GM12878 (cell line): ENCODE results near the gene TMEM44. TPM values are rescaled to one million over a fixed set of nuclear protein-coding genes. Genes with fewer than 3 reads are reported as not detected.

Experiments used
- ATAC-seq: fragments of 200-7000 bp; cut with Tn5 transposase; 3 replicates; pipeline ENCODE4 v1.9.1; 2020; ENCODE audit warnings: mild to moderate bottlenecking, moderate library complexity
- BruUV-seq: library from RNA; stranded (reverse); fragments of 400-500 nt; replicated peaks from 2 replicates; lab custom pipeline; 2021; lab: Mats Ljungman, UMichigan
- CTCF ChIA-PET: fragments of 300-600 bp; sonication (Branson Sonifier 250); formaldehyde crosslinking; extraction: SDS; loops from one replicate; lab custom pipeline; 2021; ENCODE audit warnings: inconsistent platforms; lab: Yijun Ruan, JAX
- POLR2A ChIA-PET: fragments of 350-600 bp; formaldehyde crosslinking; extraction: SDS; loops from one replicate; lab custom pipeline; 2021; ENCODE audit warnings: inconsistent platforms; lab: Charles Lee
- RAD21 ChIA-PET: fragments of 300-600 bp; sonication (Branson Sonifier 250); formaldehyde crosslinking; loops from one replicate; lab custom pipeline; 2023; ENCODE audit warnings: antibody characterized with exemption; ENCODE audit not compliant: unreplicated experiment; lab: Charles Lee
- SMC1A ChIA-PET: fragments of 300-600 bp; sonication (Branson Sonifier 250); formaldehyde crosslinking; loops from one replicate; lab custom pipeline; 2023; ENCODE audit not compliant: unreplicated experiment, uncharacterized antibody; lab: Charles Lee
- DNase-seq: peaks from one replicate; pipeline ENCODE4 v3.0.0-alpha.2; 2011; ENCODE audit warnings: low read depth, low spot score
- FAIRE-seq: peaks from 3 replicates; lab custom pipeline; 2011; peaks lifted over from hg19 to GRCh38; lab: Jason Lieb, UNC
- H2AFZ ChIP-seq: 2 replicates; pipeline ENCODE4 v1.6.0; 2011; ENCODE audit warnings: low read depth, low read length, control low read depth; ENCODE audit not compliant: control insufficient read depth
- H3K27ac ChIP-seq: 2 replicates; pipeline ENCODE4 v1.5.1; 2011; ENCODE audit warnings: control low read depth; ENCODE audit not compliant: control insufficient read depth, insufficient read depth
- H3K27me3 ChIP-seq, 2 experiments: replicated peaks in 1 of 2; 2 replicates each; pipeline versions ENCODE4 v1.6.0 to v1.6.1; 2011; ENCODE audit warnings: low read length in 1 of 2; ENCODE audit not compliant: control insufficient read depth in 2 of 2, insufficient read depth in 2 of 2
- H3K36me3 ChIP-seq, 2 experiments: 2 replicates each; pipeline ENCODE4 v1.5.1; 2011; ENCODE audit warnings: low read length in 1 of 2; ENCODE audit not compliant: control insufficient read depth in 2 of 2, insufficient read depth in 2 of 2
- H3K4me1 ChIP-seq: 2 replicates; pipeline ENCODE4 v1.6.1; 2011; ENCODE audit warnings: mild to moderate bottlenecking, low read length, moderate library complexity, mixed read lengths; ENCODE audit not compliant: control insufficient read depth, insufficient read depth
- H3K4me2 ChIP-seq: 2 replicates; pipeline ENCODE4 v1.6.0; 2011; ENCODE audit warnings: control low read depth; ENCODE audit not compliant: control insufficient read depth, insufficient read depth
- H3K4me3 ChIP-seq: fragments of 200-600 bp; sonication (generic); 2 replicates; pipeline ENCODE4 v1.5.1; 2016
- H3K79me2 ChIP-seq: 2 replicates; pipeline ENCODE4 v1.6.0; 2011; ENCODE audit warnings: low read length; ENCODE audit not compliant: control insufficient read depth, insufficient read depth
- H3K9ac ChIP-seq: 2 replicates; pipeline ENCODE4 v1.8.0; 2011; ENCODE audit warnings: low read length, control low read depth, mixed read lengths; ENCODE audit not compliant: control insufficient read depth, insufficient read depth
- H3K9me3 ChIP-seq: replicated peaks from 3 replicates; pipeline ENCODE4 v1.5.1; 2011; ENCODE audit warnings: mild to moderate bottlenecking, low read length; ENCODE audit not compliant: control insufficient read depth, insufficient read depth
- H4K20me1 ChIP-seq: 2 replicates; pipeline ENCODE4 v1.6.0; 2011; ENCODE audit not compliant: control insufficient read depth, insufficient read depth
- ATF3 ChIP-seq: IDR thresholded peaks from 2 replicates; pipeline ENCODE4 v1.6.1; 2011; ENCODE audit warnings: low read depth, mild to moderate bottlenecking, low read length, moderate library complexity, borderline replicate concordance; ENCODE audit errors: extremely low read depth
- CBX3 ChIP-seq: fragments of 200-600 bp; sonication (generic); IDR thresholded peaks from 2 replicates; pipeline ENCODE4 v1.6.1; 2016; ENCODE audit warnings: low read depth, borderline replicate concordance
- CBX5 ChIP-seq: sonication (generic); IDR thresholded peaks from 2 replicates; pipeline ENCODE4 v1.6.1; 2016; ENCODE audit warnings: low read depth, moderate library complexity, mild to moderate bottlenecking, inconsistent platforms
- EP300 ChIP-seq, 2 experiments: fragments of 150-350 bp in 1 of 2; IDR thresholded peaks; 2 replicates each; pipeline ENCODE4 v1.6.1; 2011 to 2012; ENCODE audit warnings: low read depth in 2 of 2, low read length in 2 of 2, borderline replicate concordance in 1 of 2, improper control_type of control experiment in 1 of 2, inconsistent platforms in 1 of 2; ENCODE audit not compliant: control insufficient read depth in 1 of 2
- FOS ChIP-seq: IDR thresholded peaks from 3 replicates; pipeline ENCODE4 v1.6.1; 2011; ENCODE audit warnings: borderline replicate concordance; ENCODE audit not compliant: insufficient read length; ENCODE audit errors: extremely low read depth
- FOXM1 ChIP-seq: IDR thresholded peaks from 2 replicates; pipeline ENCODE4 v1.6.1; 2012; ENCODE audit warnings: low read depth, mild to moderate bottlenecking, inconsistent platforms, low read length, moderate library complexity
- RELA ChIP-seq: fragments of 450-650 bp; IDR thresholded peaks from 2 replicates; pipeline ENCODE4 v1.8.0; 2014; ENCODE audit warnings: borderline replicate concordance; ENCODE audit not compliant: partially characterized antibody
- SREBF1 ChIP-seq: IDR thresholded peaks from 2 replicates; pipeline ENCODE4 v1.6.1; 2012; ENCODE audit warnings: mild to moderate bottlenecking, low read length
- WGBS: methylation state at CpG from one replicate; pipeline ENCODE4 v1.1.6; 2016; ENCODE audit warnings: low lambda C conversion rate; ENCODE audit not compliant: insufficient replicate concordance, insufficient coverage; ENCODE audit errors: missing lambda C conversion rate; 5-methylcytosine and 5-hydroxymethylcytosine counted together
- in situ Hi-C: fragments of 300-500 bp; cut with MboI; formaldehyde crosslinking; loops from 9 replicates; pipeline ENCODE4 v1.14.3; 2018; ENCODE audit warnings: mixed read lengths
- intact Hi-C: fragments of 100-400 bp; cut with micrococcal nuclease; formaldehyde crosslinking; loops from one replicate; pipeline ENCODE4 v1.14.2; 2022; ENCODE audit not compliant: unreplicated experiment
- polyA plus RNA-seq, 11 experiments: library from polyadenylated mRNA; depleted of rRNA in 4 of 11; unstranded in 6 of 11; stranded (reverse) in 5 of 11; fragments of >200 nt; fragmentation: Nextera tagmentation in 4 of 11; fragmentation: Illumina TruSeq in 1 of 11; extraction: Ambion mirVana in 4 of 11; extraction: Trizol in 1 of 11; gene quantifications; 1 replicate in 1 of 11; 2 replicates in 10 of 11; pipeline versions ENCODE4 v1.2.1 to v1.2.3, GENCODE V29; 2011 to 2016; ENCODE audit warnings: inconsistent platforms in 2 of 11, missing spikeins in 2 of 11, low read depth in 1 of 11
- total RNA-seq, 4 experiments: library from RNA; depleted of rRNA in 3 of 4; stranded (reverse); fragments of >200 nt in 3 of 4; fragmentation: Illumina TruSeq in 1 of 4; extraction: Trizol in 1 of 4; gene quantifications; 2 replicates each; pipeline versions ENCODE4 v1.2.1 to v1.2.3, GENCODE V29; 2013 to 2021
- TF ChIP-seq, protein P1 (sequence below): fragments of 450-650 bp; formaldehyde crosslinking; IDR thresholded peaks from 2 replicates; pipeline ENCODE4 v1.5.0; 2022; ENCODE audit warnings: mild to moderate bottlenecking, missing genetic modification characterization
- TF ChIP-seq, protein P2 (sequence below): fragments of 150-350 bp; IDR thresholded peaks from 2 replicates; pipeline ENCODE4 v1.6.1; 2016; ENCODE audit warnings: low read depth, low read length
- TF ChIP-seq, protein P3 (sequence below): fragments of 450-650 bp; IDR thresholded peaks from 2 replicates; pipeline ENCODE4 v1.6.1; 2017; ENCODE audit warnings: borderline replicate concordance
- TF ChIP-seq, protein P4 (sequence below): IDR thresholded peaks from 2 replicates; pipeline ENCODE4 v1.6.1; 2011; ENCODE audit warnings: borderline replicate concordance, low read depth, mild to moderate bottlenecking, moderate library complexity, low read length; ENCODE audit not compliant: insufficient read depth, poor library complexity, severe bottlenecking

Gene TMEM44
- total and polyA plus RNA-seq, 10 of the 15 experiments (the other 5 are each of a cell fraction or from before 2014, with no cell fraction given), result 0.57 to 8.3 (median 3.6) TPM

DNA sequence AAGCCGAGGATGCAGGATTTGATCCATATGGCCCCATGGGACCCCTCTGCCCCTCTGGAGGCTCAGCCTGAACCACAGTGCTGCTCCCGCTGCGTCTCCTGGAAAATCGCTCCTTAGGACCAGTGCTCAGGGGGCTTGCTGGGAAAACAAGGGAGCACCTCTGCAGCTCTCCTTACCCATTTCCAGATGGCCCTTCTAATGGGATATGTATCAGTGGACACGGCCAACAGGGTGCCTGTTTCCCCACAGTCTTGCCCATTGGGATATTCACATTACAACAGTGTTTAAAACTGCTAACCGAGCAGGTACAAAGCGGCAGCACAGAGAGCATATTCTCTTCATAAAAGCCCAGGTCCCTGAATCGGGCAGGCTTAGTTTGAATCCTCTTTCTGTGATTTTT is 27.1 kb downstream of the TMEM44 start:
- ChIA-PET POLR2A (no interaction called here), SMC1A (no interaction called here), CTCF (no interaction called here), RAD21 (no interaction called here)
- Histone ChIP-seq H3K4me2 (no peak overlapping the region), H3K4me1 (no peaks in the 10 kb centered on the region), H3K79me2 (no peaks in the 10 kb centered on the region), H4K20me1 (no peaks in the 10 kb centered on the region), H3K27me3 (no peaks in the 10 kb centered on the region; a peak in 1 of 4 replicates), H3K9me3 (no peaks in the 10 kb centered on the region), H3K27ac (no peak overlapping the region), H3K4me3 (no peak overlapping the region), H3K9ac (no peak overlapping the region), H3K36me3 (no peaks in the 10 kb centered on the region), H2AFZ (no peak overlapping the region)
- ATAC-seq, result no peak
- intact Hi-C loops (no loop called here), in situ Hi-C loops (no loop called here)
- BruUV-seq, result no TSS peak
- DNase-seq, result no peak
- FAIRE-seq, result no peak
- 76% methylated on average over 7 of the region's 8 CpGs for WGBS
- TF ChIP-seq, protein P1, sequence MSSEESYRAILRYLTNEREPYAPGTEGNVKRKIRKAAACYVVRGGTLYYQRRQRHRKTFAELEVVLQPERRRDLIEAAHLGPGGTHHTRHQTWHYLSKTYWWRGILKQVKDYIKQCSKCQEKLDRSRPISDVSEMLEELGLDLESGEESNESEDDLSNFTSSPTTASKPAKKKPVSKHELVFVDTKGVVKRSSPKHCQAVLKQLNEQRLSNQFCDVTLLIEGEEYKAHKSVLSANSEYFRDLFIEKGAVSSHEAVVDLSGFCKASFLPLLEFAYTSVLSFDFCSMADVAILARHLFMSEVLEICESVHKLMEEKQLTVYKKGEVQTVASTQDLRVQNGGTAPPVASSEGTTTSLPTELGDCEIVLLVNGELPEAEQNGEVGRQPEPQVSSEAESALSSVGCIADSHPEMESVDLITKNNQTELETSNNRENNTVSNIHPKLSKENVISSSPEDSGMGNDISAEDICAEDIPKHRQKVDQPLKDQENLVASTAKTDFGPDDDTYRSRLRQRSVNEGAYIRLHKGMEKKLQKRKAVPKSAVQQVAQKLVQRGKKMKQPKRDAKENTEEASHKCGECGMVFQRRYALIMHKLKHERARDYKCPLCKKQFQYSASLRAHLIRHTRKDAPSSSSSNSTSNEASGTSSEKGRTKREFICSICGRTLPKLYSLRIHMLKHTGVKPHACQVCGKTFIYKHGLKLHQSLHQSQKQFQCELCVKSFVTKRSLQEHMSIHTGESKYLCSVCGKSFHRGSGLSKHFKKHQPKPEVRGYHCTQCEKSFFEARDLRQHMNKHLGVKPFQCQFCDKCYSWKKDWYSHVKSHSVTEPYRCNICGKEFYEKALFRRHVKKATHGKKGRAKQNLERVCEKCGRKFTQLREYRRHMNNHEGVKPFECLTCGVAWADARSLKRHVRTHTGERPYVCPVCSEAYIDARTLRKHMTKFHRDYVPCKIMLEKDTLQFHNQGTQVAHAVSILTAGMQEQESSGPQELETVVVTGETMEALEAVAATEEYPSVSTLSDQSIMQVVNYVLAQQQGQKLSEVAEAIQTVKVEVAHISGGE (CRISPR knock-in tag), result no peak
- TF ChIP-seq, protein P2, sequence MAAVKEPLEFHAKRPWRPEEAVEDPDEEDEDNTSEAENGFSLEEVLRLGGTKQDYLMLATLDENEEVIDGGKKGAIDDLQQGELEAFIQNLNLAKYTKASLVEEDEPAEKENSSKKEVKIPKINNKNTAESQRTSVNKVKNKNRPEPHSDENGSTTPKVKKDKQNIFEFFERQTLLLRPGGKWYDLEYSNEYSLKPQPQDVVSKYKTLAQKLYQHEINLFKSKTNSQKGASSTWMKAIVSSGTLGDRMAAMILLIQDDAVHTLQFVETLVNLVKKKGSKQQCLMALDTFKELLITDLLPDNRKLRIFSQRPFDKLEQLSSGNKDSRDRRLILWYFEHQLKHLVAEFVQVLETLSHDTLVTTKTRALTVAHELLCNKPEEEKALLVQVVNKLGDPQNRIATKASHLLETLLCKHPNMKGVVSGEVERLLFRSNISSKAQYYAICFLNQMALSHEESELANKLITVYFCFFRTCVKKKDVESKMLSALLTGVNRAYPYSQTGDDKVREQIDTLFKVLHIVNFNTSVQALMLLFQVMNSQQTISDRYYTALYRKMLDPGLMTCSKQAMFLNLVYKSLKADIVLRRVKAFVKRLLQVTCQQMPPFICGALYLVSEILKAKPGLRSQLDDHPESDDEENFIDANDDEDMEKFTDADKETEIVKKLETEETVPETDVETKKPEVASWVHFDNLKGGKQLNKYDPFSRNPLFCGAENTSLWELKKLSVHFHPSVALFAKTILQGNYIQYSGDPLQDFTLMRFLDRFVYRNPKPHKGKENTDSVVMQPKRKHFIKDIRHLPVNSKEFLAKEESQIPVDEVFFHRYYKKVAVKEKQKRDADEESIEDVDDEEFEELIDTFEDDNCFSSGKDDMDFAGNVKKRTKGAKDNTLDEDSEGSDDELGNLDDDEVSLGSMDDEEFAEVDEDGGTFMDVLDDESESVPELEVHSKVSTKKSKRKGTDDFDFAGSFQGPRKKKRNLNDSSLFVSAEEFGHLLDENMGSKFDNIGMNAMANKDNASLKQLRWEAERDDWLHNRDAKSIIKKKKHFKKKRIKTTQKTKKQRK, result no peak
- TF ChIP-seq ATF3, result no peak
- TF ChIP-seq FOXM1, result no peak
- no peak for TF ChIP-seq FOS
- no peak for TF ChIP-seq CBX5
- TF ChIP-seq, protein P3, sequence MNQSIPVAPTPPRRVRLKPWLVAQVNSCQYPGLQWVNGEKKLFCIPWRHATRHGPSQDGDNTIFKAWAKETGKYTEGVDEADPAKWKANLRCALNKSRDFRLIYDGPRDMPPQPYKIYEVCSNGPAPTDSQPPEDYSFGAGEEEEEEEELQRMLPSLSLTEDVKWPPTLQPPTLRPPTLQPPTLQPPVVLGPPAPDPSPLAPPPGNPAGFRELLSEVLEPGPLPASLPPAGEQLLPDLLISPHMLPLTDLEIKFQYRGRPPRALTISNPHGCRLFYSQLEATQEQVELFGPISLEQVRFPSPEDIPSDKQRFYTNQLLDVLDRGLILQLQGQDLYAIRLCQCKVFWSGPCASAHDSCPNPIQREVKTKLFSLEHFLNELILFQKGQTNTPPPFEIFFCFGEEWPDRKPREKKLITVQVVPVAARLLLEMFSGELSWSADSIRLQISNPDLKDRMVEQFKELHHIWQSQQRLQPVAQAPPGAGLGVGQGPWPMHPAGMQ, result no peak
- no peak for TF ChIP-seq SREBF1
- no peak for TF ChIP-seq EP300 (IDR thresholded peaks at IDR 0.05; ENCODE audit: borderline replicate concordance in 1 of 2, control insufficient read depth in 1 of 2, low read depth in 2 of 2, low read length in 2 of 2)
- TF ChIP-seq RELA, result no peak
- TF ChIP-seq, protein P4, sequence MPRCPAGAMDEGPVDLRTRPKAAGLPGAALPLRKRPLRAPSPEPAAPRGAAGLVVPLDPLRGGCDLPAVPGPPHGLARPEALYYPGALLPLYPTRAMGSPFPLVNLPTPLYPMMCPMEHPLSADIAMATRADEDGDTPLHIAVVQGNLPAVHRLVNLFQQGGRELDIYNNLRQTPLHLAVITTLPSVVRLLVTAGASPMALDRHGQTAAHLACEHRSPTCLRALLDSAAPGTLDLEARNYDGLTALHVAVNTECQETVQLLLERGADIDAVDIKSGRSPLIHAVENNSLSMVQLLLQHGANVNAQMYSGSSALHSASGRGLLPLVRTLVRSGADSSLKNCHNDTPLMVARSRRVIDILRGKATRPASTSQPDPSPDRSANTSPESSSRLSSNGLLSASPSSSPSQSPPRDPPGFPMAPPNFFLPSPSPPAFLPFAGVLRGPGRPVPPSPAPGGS, result no peak
- TF ChIP-seq CBX3, result no peak
